Measurements from ENCODE around the gene MMP19. TPM values are rescaled to one million over a fixed set of nuclear protein-coding genes. Genes with fewer than 3 reads are reported as not detected.
A peak's percentile ranks its signal among the peaks of the same experiment; 100 is the strongest.
"Not testable (repeated sequence)": the region's sequence is repeated elsewhere in the genome, so short reads cannot be mapped to it uniquely, and the experiment has no call there.

MMP19 gene
- 10 to 100 TPM; 39.7 to 48.7 TPM for total RNA-seq
- long read RNA-seq, donor 1, partial matches to known transcripts = 1 of 14 reads
- long read RNA-seq, donor 1, other reads (novel, unspliced or antisense) = 9 of 14 reads
- long read RNA-seq, donor 2, transcript MMP19-201 (9 exons, 2,229 nt) = major isoform, 8 of 25 reads
- long read RNA-seq, donor 2, partial matches to known transcripts = 10 of 25 reads
- long read RNA-seq, donor 2, other reads (novel, unspliced or antisense) = 7 of 25 reads

DNA sequence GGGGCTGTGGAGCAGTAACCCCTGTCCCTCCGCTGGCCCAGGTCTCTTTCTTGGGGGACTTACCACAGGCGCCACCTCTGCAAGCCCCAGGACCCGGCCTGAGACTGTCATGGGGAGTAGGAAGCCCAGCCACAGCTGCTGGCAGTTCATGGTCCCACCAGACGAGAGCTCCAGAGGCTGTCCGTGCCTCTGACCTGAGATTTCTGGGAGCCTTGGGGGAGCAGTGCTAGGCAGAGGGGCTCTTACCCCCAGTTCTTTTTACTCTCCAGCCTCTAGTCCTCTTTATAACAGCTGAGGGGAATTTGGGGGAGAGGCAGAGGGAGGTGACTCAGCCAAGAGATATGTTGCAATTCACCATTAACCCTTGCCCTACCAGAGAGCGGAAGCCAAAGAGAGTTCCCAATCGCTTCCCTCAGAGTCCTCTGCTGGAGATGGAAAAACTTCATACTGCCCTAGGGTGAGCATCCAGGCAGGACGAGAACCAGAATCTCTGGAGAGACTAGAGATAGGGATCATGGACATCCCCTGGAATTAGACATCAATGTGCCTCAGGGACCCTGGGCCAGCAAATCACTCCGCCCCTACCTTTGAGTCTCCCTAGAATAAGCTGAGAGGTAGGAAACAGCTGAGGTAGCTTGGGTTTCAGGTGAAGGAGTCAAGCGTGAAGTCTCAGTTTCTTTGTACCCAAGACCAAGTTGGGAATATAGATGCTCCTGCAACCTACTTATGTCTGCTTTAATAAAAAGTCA, at the start of gene MMP19:
TSS of gene MMP19 (minus strand) at position 256 of the 749 bp plus-strand sequence. CDS start at position 150, 106 bp downstream.
- intact Hi-C loops (cut with DNase I) = no loop called here
- DNase-seq (ENCODE audit: low spot score) = no peak

GRCh38 chr12:55891310-55891709, 48.6 kb upstream of the MMP19 start:
- intact Hi-C loops (cut with DNase I) = no loop called here
- DNase-seq (ENCODE audit: low spot score) = no peak

- intact Hi-C loops (cut with DNase I) = no loop called here
Measured at GRCh38 chr12:55885113-55885512, 42.4 kb upstream of the MMP19 start.

DNA sequence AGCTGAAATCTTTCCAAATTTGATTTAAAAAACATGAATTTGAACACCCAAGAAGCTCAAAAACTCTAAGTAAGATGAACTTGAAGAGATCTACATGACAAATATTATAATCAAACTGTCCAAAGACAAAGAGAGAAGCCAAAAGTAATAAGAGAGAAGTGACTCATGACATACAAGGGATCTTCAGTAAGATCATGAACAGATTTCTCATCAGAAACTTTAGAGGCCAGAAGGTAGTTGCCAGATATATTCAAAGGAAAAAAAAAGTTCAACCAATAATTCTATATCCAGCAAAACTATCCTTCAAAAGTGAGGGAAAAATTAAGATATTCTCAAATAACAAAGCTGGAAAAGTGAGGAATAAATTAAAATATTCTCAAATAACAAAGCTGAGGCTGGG, 35.1 kb upstream of the MMP19 start:
- intact Hi-C loops (cut with DNase I) = no loop called here

More at GRCh38 chr12:55885113-55885512, 42.4 kb upstream of the MMP19 start:
- no peak for DNase-seq (ENCODE audit: low spot score)

DNA sequence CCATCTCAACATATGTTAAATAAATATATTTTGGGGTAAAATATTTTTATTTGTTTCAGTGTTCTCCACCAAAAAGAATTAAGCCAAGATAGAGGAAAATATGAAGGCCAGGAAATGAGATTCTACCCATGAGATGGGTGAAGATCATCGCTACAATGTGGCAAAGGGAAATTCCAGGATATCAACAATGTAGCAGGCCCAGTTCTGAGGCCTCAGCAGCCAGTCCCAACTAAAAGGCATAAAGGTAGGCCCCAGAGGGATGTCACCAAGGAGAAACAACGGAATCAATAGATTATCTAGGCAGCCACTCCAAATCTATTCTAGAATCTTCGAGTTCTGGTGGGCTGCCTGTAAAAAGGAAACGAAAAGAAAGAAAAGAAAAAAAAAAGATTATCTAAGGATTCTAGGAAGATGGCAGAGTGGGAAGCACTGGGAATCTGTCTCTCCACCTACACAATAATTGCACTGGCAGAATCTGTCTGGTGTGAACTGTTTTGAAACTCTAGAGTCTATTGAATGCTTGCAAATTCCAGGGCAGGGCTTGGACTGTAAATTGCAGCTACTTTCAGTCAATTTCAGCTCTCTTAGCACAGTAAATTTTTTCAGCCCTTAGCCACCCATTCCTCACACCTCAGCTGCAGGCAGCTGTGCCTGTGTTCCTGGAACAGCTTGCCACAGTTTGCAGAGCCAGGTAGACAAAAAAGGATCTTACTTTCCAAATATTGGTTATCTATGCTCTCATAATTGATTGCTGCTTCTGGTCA, 33.1 kb upstream of the MMP19 start:
- DNase-seq (ENCODE audit: low spot score) = no peak
- intact Hi-C loops (cut with DNase I) = no loop called here

More for the DNA sequence above, 35.1 kb upstream of the MMP19 start:
- no peak for DNase-seq (ENCODE audit: low spot score)

- intact Hi-C loops (cut with DNase I) = no loop called here
- no peak for DNase-seq (ENCODE audit: low spot score)
Measured at GRCh38 chr12:55874443-55874842, 31.7 kb upstream of the MMP19 start.

DNA sequence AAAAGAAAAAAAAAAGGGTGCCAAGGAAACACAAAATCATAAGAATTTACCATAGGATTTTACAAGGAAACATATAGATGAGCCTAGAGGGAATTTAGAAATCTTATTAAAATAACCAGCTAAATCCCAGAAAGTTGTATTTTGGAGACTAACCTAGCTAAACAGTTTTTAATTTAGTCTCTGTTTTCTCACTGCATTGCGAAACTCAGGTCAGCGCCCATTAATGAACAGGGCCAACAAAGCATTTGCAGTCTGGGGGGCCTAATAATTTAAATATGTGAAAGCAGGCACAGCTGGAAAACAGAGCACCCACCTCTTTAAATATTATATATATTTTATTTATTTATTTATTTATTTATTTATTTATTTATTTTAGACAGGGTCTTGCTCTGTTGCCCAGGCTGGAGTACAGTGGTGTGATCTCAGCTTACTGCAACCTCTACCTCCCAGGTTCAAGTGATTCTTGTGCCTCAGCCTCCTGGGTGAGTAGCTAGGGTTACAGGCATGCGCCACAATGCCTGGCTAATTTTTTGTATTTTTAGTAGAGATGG, 23.8 kb upstream of the MMP19 start:
- intact Hi-C loops (cut with DNase I); DNase-seq (ENCODE audit: low spot score): not testable (repeated sequence)

DNA sequence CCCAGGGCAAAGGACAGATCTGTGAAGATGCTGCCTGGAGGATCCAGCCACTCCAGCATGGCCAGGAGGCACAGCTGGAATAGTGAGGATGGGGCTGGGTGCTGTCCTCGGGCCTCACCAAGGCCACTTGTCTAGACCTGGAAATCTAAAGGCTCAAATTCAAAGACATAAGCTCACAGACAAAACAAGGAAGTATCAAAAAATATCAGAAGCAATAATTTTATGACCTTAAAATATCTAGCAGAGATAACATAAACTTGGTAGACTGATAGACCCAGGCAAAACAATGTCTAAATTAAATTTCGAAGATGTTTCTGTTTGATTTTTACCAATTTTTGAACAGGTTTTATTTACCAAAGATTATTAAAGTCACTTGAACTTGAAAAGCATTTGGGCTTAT, 22.6 kb upstream of the MMP19 start:
- intact Hi-C loops (cut with DNase I) = no loop called here
- no peak for DNase-seq (ENCODE audit: low spot score)

DNA sequence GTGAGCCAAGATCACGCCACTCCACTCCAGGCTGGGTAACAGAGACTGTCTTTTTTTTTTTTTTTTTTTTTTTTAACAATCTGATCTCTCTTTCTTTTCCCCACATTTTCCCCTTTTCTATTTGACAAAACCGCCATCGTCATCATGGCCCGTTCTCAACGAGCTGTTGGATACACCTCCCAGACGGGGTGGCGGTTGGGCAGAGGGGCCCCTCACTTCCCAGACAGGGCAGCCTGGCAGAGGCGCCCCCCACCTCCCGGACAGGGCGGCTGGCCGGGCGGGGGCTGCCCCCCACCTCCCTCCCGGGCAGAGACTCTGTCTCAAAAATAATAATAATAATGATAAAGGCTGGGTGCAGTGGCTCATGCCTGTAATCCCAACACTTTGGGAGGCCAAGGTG, 20.2 kb upstream of the MMP19 start:
- DNase-seq (ENCODE audit: low spot score); intact Hi-C loops (cut with DNase I): not testable (repeated sequence)

DNA sequence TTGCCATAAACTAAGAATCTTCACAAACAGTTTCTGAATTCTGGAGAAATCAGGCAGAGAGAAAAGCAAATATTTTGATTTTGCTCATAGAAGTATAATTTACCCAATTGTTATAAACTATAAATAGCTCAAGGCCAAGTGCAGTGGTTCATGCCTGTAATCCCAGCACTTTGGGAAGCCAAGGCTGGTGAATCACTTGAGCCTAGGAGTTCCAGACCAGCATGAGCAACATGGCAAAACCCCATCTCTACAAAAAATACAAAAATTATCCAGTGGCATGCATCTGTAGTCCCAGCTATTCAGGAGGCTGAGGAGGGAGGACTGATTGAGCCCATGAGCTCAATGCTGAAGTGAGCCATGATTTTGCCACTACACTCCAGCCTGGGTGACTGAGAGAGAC, 19.6 kb upstream of the MMP19 start:
- no peak for DNase-seq (ENCODE audit: low spot score)
- intact Hi-C loops (cut with DNase I) = no loop called here

- DNase-seq (ENCODE audit: low spot score) = no peak
- intact Hi-C loops (cut with DNase I) = no loop called here
Measured at GRCh38 chr12:55861871-55862270, 19.1 kb upstream of the MMP19 start.

DNA sequence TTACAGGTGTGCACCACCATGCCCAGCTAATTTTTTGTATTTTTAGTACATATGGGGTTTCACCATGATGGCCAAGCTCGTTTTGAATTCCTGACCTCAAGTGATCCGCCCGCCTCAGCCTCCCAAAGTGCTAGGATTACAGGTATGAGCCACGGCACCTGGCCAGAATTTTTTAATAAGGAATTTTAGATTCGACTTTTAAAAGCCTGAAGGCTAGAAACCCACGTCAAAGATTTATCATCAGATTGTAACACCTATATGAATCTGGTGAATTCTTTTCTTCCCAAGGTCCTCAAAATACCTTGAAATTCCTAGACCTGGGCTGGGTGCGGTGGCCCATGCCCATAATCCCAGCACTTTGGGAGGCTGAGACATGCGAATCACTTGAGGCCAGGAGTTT, 18.7 kb upstream of the MMP19 start:
- no peak for DNase-seq (ENCODE audit: low spot score)
- intact Hi-C loops (cut with DNase I) = no loop called here

GRCh38 chr12:55852740-55853139, 10.0 kb upstream of the MMP19 start:
- DNase-seq (ENCODE audit: low spot score) = no peak
- intact Hi-C loops (cut with DNase I) = no loop called here

- no peak for DNase-seq (ENCODE audit: low spot score)
- intact Hi-C loops (cut with DNase I) = no loop called here
Measured at GRCh38 chr12:55850893-55851292, 8.2 kb upstream of the MMP19 start.

- intact Hi-C loops (cut with DNase I) = no loop called here
- DNase-seq (ENCODE audit: low spot score) = no peak
Measured at GRCh38 chr12:55850401-55850800, 7.7 kb upstream of the MMP19 start.

DNA sequence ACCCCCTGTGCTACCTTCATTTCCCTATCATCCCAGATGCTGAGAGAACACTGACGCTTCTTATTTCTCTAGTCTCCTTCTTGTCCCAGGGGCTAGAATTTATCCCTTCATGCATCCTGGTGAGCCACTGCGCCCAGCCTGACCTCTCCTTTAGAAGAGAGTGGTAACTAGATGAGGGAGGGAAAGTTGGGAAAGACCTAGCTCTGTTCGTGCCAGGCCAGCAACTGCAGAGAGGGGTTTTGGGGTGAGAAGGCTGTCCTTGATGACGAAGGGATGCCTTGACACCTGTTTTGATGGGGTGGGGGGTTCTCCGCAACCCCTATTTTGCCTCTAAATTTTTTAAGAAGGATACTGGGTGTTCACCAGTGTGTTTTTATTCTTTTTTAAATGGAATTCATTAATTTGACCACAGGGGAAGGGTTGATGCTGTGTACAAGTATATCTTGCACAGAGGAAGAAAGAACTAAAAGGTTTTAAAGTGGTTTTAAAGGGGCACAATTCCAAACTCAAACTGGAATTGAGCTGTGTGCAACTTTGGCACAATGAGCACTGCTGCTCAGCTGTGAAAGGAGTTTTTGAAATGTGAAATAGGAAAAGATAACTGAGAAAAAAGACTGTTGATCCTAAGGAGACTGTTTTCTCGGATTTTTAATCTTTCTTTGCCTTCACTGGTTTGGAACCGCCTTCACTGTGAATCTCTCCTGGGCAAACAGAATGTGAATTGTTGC, 7.0 kb upstream of the MMP19 start:
- intact Hi-C loops (cut with DNase I) = loop anchor here in 1 of 2 donors (5.0 kb wide), 1 partner anchor 1408 kb away; no protein-coding TSS in a partner anchor
- no peak for DNase-seq (ENCODE audit: low spot score)

DNA sequence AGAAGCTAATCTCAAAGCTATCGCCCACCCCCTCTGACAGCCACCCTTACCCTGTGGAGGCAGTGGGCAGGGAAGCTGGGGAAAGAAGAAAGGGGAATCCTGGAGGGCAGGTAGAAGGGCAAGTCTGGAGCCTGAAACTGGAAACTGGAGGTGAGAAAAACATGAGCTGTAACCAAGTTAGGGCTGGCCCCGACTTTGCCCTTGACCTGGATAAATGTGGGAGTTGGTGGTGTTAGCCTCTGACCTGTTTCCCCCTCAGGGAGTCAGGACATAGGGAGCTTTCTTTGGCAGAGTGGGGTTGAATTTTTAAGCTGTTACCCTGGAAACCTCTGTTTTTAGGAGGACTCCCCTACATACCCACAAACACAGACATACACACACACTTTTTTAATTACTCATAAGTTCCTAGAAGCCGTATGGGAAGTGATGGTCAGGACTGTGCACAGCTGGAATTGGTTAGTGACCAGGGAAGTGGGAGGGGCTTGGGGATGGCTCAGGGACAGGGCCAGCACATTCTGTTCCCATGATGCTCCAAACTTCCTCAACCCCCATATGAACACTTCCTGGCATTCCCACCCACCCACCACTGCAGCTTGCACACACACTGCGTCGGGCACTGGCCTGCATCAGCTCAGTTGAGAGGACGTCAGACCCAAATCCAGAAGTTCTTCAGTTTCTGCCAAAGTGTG, 5.0 kb upstream of the MMP19 start:
- intact Hi-C loops (cut with DNase I) = loop anchor here in 1 of 2 donors (5.0 kb wide), 1 partner anchor 1410 kb away; no protein-coding TSS in a partner anchor
- DNase-seq (ENCODE audit: low spot score) = peak; percentile 97

GRCh38 chr12:55847033-55847432, 4.3 kb upstream of the MMP19 start:
- DNase-seq (ENCODE audit: low spot score) = peak; percentile 87

More at GRCh38 chr12:55847033-55847432, 4.3 kb upstream of the MMP19 start:
- intact Hi-C loops (cut with DNase I) = loop anchor here in 1 of 2 donors (5.0 kb wide), 1 partner anchor 1410 kb away; no protein-coding TSS in a partner anchor

Measured in posterior vena cava (tissue), 2 donors.